ENCODE results near the gene GDI2.

DNA sequence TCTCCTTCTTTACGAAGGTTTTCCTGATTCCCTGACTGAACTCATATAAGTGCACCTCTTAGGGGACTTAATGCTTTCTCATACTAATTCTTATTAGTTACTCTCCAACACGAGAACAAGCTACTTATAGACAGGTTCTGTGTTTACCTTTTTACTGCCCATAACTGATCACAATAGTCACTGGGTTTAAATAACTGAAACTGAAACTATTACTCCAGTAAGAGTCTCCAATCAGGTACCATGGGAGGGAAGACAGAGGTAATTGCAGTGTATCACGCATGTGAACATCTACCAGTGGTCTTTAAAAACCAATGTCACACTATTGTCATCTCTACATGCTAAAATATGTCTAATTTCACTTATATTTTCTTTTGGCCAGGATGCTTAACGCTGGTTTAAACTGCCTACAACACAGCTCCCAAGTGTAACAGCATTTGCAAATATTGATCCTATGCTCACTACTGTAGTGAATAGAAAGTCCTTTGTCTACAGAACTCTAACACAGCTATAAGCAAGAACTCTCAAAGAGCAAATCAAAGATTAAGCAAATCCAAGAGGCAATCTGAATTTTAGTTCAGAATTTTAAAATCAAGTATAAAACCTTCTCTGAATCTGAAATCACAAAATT, 3.6 kb downstream of the GDI2 start:
- TF ChIP-seq, protein P1, sequence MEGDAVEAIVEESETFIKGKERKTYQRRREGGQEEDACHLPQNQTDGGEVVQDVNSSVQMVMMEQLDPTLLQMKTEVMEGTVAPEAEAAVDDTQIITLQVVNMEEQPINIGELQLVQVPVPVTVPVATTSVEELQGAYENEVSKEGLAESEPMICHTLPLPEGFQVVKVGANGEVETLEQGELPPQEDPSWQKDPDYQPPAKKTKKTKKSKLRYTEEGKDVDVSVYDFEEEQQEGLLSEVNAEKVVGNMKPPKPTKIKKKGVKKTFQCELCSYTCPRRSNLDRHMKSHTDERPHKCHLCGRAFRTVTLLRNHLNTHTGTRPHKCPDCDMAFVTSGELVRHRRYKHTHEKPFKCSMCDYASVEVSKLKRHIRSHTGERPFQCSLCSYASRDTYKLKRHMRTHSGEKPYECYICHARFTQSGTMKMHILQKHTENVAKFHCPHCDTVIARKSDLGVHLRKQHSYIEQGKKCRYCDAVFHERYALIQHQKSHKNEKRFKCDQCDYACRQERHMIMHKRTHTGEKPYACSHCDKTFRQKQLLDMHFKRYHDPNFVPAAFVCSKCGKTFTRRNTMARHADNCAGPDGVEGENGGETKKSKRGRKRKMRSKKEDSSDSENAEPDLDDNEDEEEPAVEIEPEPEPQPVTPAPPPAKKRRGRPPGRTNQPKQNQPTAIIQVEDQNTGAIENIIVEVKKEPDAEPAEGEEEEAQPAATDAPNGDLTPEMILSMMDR (IDR thresholded peaks at IDR 0.05): no peak
- TF ChIP-seq POLR2A (IDR thresholded peaks at IDR 0.05) (no peak), POLR2AphosphoS5 (IDR thresholded peaks at IDR 0.05) (no peak), EP300 (IDR thresholded peaks at IDR 0.05) (no peak)
